ENCODE results near the gene CCDC141.

The CCDC141 gene

DNA sequence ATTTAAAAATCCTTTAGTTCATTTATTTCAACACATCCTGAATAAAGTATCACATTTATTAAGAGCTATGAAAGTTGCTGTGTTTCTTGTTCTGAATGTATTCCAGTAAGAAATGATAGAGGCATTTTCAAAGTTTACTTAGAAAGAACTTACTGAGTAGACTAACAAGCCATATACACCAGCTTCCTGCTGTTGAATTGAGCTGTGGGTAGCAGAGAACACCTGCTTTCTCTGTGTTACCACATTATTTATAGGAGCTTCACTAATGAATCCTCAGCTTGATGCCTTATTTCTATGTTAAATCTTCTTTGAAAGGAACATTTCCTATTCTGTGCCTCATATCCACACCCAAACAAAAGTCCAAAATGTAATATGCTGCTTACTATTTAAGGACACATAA lies 115.4 kb downstream of the CCDC141 start:
- no peak for DNase-seq (ENCODE audit: low spot score)
- TF ChIP-seq, protein P1, sequence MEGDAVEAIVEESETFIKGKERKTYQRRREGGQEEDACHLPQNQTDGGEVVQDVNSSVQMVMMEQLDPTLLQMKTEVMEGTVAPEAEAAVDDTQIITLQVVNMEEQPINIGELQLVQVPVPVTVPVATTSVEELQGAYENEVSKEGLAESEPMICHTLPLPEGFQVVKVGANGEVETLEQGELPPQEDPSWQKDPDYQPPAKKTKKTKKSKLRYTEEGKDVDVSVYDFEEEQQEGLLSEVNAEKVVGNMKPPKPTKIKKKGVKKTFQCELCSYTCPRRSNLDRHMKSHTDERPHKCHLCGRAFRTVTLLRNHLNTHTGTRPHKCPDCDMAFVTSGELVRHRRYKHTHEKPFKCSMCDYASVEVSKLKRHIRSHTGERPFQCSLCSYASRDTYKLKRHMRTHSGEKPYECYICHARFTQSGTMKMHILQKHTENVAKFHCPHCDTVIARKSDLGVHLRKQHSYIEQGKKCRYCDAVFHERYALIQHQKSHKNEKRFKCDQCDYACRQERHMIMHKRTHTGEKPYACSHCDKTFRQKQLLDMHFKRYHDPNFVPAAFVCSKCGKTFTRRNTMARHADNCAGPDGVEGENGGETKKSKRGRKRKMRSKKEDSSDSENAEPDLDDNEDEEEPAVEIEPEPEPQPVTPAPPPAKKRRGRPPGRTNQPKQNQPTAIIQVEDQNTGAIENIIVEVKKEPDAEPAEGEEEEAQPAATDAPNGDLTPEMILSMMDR (IDR thresholded peaks at IDR 0.05; ENCODE audit: extremely low read depth, insufficient read depth, missing control alignments): no peak
- in situ Hi-C loops (cut with MboI; ENCODE audit: low pct_unique_long_range_greater_than_20kb, low sequenced_read_pairs, unreplicated experiment): no loop called here

DNA sequence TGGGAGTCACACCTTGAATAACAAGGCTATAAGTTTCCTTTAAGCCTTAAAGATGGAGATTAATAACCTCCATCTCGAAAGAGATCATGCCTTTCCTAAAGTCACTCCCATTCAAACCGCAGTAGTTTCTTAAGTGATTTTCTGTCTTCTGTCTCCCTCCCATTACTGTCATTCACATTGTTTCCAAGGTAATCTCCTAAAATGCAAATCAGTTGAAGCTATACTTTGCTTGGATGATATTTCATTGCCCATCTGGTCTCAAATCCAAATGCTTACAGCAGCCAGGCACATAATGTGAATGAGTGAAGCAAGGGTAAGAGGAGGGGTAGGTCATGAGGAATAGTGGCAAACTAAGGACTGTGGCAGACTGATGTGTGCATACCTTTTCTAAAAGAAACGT lies 116.4 kb downstream of the CCDC141 start:
- TF ChIP-seq, protein P1 (IDR thresholded peaks at IDR 0.05; ENCODE audit: extremely low read depth, insufficient read depth, missing control alignments): no peak
- in situ Hi-C loops (cut with MboI; ENCODE audit: low pct_unique_long_range_greater_than_20kb, low sequenced_read_pairs, unreplicated experiment): no loop called here
- no peak for DNase-seq (ENCODE audit: low spot score)

DNA sequence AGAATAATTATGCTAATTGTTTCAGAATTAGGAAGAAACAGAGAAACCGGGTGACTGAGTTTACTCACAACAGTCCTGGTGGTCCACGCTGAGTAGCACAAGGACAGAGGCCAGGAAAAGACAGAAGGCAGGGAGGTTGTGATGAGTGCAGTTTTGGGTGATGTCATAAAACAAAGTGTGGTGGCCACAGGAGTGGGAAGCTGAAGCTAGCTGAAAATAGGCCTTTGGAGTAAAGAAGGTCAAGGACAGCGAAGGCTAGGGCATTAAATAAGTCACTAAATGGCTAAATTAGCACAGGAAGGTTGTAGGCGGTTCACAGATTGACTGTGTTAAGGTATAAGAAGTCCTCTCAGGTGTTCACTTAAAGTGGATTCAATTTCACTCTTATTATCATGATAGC lies 121.9 kb downstream of the CCDC141 start:
- DNase-seq (ENCODE audit: low spot score): no peak
- TF ChIP-seq, protein P1 (IDR thresholded peaks at IDR 0.05; ENCODE audit: extremely low read depth, insufficient read depth, missing control alignments): no peak
- in situ Hi-C loops (cut with MboI; ENCODE audit: low pct_unique_long_range_greater_than_20kb, low sequenced_read_pairs, unreplicated experiment): no loop called here

DNA sequence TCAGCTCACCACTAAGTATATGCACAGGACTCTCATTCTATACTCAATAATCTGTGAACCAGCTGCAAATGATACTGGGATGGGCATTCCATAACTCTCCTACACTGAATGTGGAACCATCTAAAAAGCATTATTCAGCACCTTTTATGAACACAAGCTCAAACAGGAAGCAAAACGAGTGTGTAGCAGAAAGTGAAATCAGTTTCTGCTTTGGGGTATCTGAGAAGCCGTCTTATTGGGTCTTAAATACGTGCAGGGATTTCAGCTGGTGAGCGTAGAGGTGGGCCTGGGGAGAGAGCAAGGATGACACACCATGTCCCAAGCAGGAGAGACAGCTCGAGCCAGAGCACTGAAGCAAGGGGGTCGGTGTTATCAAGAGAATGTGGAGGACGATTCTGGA lies 122.8 kb downstream of the CCDC141 start:
- TF ChIP-seq, protein P1 (IDR thresholded peaks at IDR 0.05; ENCODE audit: extremely low read depth, insufficient read depth, missing control alignments): no peak
- in situ Hi-C loops (cut with MboI; ENCODE audit: low pct_unique_long_range_greater_than_20kb, low sequenced_read_pairs, unreplicated experiment): no loop called here
- no peak for DNase-seq (ENCODE audit: low spot score)

DNA sequence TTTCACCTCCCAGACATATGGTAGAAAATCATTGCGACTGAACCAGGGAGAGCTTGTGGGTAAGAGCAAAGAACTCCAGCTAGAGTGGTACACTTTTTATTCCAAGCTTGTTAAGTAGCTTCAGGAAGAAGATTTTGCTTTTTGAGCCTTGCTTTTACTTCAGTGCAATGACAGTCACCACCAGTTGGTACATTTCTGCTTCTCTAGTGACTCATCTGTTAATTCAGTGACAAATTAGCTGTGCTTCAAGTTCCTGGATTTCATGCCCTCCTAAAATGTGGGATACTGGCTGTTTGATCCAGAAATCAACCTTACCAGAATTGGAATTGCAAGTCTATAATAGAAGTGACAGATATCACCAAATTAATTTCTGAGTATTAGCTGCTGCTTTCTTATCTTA lies 125.1 kb downstream of the CCDC141 start:
- in situ Hi-C loops (cut with MboI; ENCODE audit: low pct_unique_long_range_greater_than_20kb, low sequenced_read_pairs, unreplicated experiment): no loop called here
- TF ChIP-seq, protein P1 (IDR thresholded peaks at IDR 0.05; ENCODE audit: extremely low read depth, insufficient read depth, missing control alignments): no peak
- no peak for DNase-seq (ENCODE audit: low spot score)

DNA sequence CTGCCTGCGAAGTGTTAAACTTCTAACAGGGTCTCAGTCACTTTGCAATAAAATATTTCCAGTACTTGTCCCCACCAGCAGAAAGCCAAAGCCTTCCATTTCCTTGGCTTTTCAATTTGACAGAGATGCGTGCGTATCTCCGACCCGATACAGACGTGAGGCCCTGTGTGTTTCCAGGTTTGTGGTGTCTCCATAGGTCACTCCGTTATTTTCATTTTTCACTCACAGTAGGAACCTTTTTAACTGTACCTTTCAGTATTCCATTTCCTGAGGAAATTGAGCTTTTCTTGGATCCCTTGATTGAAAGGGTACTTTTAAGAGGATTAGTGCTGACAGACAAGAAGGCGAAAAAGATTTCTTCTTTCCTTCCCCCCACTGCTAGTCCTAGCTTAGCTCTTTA lies 126.4 kb downstream of the CCDC141 start:
- TF ChIP-seq, protein P1 (IDR thresholded peaks at IDR 0.05; ENCODE audit: extremely low read depth, insufficient read depth, missing control alignments): no peak
- DNase-seq (ENCODE audit: low spot score): no peak
- in situ Hi-C loops (cut with MboI; ENCODE audit: low pct_unique_long_range_greater_than_20kb, low sequenced_read_pairs, unreplicated experiment): no loop called here

All from GM13977 (cell line).